GM18951 (cell line): ENCODE measurements around the gene RDH12.
"Not testable (repeated sequence)": the region's sequence is repeated elsewhere in the genome, so short reads cannot be mapped to it uniquely, and the experiment has no call there.

ENCODE experiments used
- POLR2A ChIP-seq: IDR thresholded peaks from 4 replicates; pipeline ENCODE4 v1.6.1; 2011; ENCODE audit warnings: mild to moderate bottlenecking; ENCODE audit not compliant: insufficient read length, insufficient read depth; ENCODE audit errors: extremely low read depth
- in situ Hi-C: fragments of 300-500 bp; cut with MboI; formaldehyde crosslinking; loops from one replicate; pipeline ENCODE4 v1.12.0; 2022; ENCODE audit warnings: low sequenced_read_pairs, mixed read lengths, inconsistent platforms; ENCODE audit not compliant: unreplicated experiment

Gene RDH12

DNA sequence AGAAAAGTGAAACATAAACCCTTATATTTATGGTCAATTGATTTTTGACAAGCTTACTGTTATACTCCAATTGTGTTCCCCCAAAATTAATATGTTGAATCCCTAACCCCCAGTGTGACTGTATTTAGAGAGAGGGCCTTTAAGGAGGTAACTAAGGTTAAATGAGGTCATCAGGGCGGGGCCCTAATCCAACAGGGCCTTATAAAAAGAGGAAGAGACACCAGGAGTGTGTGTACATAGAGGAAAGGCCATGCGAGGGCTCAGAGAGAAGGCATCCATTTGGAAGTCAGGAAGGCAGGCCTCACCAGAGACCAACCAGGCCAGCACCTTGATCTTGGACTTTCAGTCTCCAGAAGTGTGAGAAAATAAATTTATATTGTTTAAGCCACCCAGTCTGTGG is 20.7 kb upstream of the RDH12 start:
- no peak for TF ChIP-seq POLR2A
- in situ Hi-C loops = no loop called here

DNA sequence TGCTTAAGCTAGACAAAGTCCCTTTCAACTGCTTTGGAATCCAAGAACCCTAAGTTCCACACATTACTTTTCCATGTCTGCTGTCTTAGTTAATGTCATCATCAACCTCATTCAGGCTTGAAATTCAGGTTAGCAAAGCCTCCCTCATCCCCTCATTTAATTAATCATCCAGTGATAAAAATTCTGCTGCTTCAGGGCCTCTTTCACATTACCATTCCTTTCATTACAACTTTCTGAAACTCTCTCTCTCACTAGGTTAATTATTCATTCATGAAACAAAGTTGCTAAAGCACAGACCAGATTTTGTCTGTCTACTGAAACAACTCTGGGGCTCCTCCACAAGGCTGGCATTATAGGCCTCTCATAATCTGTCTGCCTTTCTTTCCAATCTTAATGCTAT is 17.8 kb upstream of the RDH12 start:
- in situ Hi-C loops = no loop called here

DNA sequence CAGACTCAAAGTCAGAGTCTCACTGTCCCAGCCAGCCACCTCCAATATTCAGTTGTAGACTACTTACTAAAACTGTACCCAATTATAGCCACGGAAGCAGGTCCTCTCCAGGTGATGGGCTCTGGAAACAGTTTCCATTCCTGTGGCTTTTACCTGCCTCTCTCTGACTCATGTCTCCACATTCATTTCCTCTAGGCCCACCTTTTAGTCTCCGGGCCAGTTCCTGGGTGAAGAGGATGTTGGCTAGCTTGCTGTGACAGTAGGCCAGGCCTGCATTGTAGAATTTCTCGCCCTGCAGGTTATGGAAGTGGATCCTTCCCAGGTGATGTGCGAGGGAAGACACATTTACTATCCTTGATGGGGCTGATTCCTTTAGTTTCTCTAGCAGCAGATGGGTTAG is 11.7 kb upstream of the RDH12 start:
- TF ChIP-seq POLR2A = no peak
- in situ Hi-C loops = no loop called here

More for the DNA sequence above, 17.8 kb upstream of the RDH12 start:
- TF ChIP-seq POLR2A = no peak

DNA sequence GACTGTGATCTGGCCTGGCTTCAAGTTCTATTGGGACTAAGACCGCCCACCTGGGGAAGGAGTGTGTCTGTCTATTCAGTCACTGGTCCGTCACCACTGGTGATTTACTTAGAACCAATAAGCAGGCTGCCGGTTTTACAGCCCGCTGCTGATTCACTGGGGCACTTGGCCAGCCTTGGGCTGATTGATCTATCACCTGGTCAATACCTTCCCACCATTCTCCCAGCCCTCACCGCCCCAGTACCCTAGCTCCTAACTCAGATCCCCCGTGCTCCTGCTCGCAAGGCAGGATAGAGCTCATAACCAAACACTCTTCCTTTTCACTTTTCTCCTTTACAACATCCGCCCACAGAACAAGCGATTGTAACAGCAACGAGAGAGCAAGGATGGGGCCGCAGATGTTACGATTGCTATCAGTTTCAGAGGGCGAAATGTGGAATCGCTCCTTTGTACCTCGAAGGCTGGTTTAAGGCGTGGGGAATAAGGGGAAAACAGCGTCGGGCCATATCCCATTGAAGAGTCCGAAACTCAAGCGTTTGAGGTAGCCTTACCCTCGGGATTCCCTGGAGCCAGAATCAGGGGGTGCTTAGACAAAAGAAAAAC is 6.8 kb upstream of the RDH12 start:
- TF ChIP-seq POLR2A = peak; percentile 67
- in situ Hi-C loops = no loop called here

DNA sequence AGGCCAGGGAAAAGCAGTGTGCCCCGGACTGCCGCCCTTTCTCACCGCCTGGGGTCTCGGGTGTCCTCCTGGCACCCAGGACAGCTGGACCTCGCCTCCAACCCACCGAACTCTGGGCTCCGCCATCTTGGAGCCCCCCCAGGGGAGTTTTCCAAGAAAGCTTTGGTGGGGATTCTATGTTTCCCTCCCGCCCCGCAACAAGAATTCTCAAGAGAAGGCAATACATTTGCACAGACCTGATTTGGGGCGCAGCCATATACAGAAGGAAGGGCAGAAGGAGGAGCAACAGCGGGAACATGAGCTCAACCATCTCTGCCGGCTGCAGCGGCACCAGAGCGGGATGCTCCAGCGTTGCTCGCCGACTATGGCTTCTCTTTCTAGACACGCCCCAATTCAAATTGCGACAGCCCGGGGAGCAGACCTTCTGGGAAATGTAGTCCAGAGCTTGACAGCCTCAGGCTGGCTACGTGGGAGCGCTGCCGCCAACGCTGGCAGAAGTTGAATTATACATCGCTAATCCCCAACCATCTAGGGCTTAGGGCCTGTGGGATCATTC is 6.2 kb upstream of the RDH12 start, which contains the start of gene RDH11:
TSS of gene RDH11 (minus strand) at position 371 of the 556 bp plus-strand sequence. CDS start at position 310, 61 bp downstream.
- peak; percentile 91 for TF ChIP-seq POLR2A
- in situ Hi-C loops = no loop called here

DNA sequence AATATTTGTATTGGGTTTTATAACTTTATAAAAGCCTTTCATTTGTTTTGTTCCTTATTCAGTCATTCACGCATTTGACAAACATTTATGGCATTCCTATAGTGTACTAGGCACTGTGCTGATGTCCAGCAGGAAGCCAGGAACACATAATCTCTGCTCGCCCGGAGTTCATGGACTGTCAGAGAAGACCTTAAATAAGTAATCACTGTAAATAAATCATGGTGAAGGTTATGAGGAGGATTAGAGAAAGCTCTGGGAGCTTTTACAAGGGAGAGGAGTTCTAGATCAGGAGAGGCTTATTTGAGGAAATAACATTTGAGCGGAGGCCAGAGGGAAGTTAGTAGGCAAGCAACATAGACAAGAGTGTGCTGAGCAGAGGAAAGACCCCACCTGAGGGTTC is 4.7 kb upstream of the RDH12 start:
- in situ Hi-C loops = no loop called here
- TF ChIP-seq POLR2A = no peak

DNA sequence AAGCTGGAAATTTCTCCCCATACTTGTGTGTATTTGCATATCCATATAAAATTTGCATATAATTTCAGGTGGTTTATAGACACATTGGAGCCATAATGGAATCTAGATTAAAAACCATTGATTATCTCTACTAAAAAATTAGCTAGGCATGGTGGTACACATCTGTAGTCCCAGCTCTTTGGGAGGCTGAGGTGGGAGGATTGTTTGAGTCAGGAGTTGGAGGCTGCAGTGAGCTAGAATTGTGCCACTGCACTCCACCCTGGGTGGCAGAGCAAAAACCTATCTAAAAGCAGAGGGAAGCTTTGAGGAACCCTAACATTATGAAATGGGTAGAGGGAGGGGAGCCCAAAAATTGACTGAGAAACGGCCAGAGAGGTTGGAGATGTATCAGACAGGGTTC is 3.5 kb upstream of the RDH12 start:
- in situ Hi-C loops = no loop called here
- no peak for TF ChIP-seq POLR2A

DNA sequence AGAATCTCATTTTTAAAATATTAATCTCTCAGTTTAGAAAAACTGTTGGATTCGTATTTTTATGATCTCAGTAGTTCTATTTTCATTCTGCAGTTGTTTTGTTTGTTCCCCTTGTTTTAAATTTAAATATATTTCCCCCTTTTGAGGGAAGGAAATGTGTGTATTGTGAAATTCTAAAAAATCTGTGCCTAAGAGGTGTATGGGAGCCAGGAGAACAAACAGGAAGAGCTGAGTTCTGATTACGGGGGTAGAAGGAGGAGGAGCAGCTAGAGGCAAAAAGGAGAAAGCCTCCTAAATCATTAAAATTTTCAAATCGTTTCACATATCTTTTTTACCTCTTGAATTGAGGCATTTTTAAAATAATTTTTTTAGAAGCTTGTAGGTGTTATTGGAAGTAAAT is 2.3 kb downstream of the RDH12 start:
- in situ Hi-C loops = no loop called here
- TF ChIP-seq POLR2A = no peak

DNA sequence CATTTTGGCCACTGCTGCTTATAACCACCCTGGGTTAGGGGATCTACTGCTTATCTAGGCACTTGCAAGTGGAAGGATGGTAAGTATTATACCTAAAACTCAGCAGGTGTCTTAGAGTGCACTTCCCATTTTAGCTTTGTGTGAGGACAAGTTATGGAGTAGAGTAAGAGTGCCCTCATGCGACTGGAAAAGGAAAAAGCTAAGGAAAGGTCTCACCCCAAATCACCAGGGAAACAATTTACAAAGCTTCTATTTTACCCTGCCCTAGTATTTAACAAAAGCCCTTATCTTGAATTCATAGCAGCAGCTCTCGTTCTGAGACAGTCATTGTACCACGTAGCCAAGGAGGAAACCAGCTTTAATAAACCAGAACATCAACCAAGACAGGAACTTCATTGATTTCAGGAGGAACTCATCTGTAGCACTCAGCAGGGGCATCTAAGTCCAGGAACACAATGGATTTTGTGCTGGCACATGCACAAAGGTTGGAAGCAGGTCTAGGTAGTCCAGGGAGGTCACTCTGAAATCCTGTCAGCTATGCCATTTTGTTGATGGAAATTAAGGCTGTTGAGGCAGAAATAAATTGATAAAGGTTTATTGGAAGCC is 2.9 kb downstream of the RDH12 start:
- no peak for TF ChIP-seq POLR2A
- in situ Hi-C loops = no loop called here

DNA sequence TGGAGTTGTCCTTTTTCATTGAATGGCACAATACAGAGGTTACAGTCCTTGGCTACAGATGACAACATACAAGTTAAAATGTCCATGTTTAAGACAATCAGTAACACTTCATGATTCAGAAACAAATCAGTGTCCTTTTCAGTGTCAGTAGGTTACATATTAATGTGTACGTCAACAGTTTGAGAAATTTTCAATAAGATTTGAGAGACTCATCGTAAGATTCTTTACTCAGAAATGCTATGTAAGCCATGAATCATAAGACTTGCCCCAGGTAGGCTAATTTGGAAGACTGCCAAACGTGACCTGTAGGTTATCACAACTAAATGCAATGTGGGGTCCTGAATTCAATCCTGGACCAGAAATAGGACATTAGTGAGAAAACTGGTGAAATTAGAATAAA is 3.5 kb downstream of the RDH12 start:
- in situ Hi-C loops = no loop called here
- no peak for TF ChIP-seq POLR2A

DNA sequence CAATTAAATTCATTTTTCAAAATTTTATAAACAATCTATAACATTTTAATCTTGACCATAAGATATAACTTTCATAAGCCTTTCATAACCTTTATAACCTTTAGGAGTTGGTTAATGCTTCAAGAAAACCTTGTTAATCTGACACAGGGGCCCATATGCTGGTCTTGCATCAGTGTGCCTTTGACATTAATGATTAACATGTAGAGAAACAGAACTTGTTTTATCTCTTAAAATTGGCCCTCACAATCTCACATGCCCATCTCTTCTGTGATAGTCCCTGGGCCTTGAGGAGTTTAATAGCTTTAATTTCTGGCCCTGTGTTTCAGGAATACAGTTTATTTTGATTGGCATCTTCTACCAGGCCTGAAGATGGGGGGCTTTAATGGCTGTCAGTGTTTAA is 7.7 kb downstream of the RDH12 start:
- in situ Hi-C loops = not testable (repeated sequence)

DNA sequence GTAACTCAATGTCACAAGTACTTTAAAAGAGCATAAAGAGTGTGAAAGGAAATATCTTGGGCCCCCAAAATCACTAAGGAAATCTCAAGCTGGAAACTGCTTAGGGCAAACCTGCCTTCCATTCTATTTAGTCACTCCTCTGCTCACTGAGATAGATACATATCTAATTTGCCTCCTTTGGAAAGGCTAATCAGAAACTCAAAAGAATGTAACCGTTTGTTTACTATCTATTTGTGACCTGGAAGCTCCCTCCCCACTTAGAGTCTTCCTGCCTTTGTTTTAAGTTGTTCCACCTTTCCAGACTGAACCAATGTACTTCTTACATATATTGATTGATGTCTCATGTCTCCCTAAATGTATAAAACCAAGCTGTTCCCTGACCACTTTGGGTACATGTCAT is 8.1 kb downstream of the RDH12 start:
- in situ Hi-C loops = not testable (repeated sequence)

DNA sequence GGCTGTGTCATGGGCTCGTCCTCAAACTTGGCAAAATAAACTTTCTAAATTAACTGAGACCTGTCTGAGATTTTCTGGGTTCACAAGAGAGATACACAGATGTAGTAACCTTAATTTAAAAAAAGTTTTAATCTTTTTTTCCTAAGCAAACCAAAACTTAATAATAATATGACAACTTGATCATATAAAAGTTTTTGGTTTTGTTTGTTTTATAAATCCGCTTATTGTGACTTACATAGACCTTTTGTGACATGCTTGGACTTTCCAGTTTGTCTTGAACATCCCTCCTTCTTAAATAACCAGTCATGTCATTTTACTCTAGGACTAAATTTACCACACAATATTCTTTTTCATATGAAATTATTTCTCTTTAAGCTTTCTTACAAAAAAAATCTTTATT is 8.5 kb downstream of the RDH12 start:
- TF ChIP-seq POLR2A = no peak
- in situ Hi-C loops = no loop called here

DNA sequence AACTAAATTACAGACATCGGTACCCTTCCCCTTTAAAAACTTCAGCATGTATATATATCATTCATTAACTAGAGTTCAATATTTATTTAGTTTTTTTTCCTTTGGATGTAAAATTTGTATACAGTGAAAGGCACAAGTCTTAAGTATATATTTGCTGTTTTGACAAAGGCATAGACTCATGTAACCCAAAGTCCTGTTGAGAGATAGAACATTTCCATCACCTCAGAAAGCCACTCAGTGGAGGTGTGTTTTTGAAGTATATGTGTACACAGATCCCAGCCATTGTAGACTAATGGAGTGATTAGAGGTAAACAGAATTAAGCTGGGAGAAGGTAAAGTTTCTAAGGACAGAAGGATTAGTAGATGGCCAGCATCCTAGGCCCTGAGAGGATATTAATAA is 15.4 kb downstream of the RDH12 start:
- no peak for TF ChIP-seq POLR2A
- in situ Hi-C loops = no loop called here
